ENCODE results near the gene DAP.

- no peak for TF ChIP-seq CTCF (IDR thresholded peaks at IDR 0.05)
- no peak for TF ChIP-seq POLR2A (IDR thresholded peaks at IDR 0.05)
Measured at GRCh38 chr5:10691826-10692785, 68.9 kb downstream of the DAP start.

Measured in thyroid gland (tissue), 4 donors.